HG02970 (cell line): ENCODE results near the gene CEP104.
A peak's percentile ranks its signal among the peaks of the same experiment; 100 is the strongest.

Experiments
- ATAC-seq: cut with Tn5 transposase; IDR thresholded peaks from one replicate; pipeline ENCODE4 v1.9.1; 2021; ENCODE audit warnings: mild to moderate bottlenecking, moderate library complexity, moderate number of reproducible peaks; ENCODE audit not compliant: unreplicated experiment, low FRiP score

CEP104 gene

DNA sequence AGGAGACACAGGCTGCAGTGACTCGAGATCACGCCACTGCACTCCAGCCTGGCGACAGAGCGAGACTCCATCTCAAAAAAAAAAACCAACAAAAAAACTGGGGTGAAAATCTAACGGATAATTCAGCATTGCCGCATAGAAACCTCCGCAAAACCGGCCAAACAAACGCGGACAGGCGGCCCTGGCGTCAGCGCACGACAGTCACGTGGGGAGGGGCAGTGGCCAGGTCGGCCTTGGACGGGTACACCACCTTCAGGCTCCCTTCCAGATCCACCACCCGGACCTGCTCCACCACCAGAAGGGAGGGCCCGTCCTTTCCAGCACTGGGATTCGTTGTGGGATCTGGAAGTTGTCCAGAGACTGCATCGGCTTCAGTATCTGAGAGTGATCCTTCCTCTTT, 76.1 kb downstream of the CEP104 start:
- no peak for ATAC-seq

DNA sequence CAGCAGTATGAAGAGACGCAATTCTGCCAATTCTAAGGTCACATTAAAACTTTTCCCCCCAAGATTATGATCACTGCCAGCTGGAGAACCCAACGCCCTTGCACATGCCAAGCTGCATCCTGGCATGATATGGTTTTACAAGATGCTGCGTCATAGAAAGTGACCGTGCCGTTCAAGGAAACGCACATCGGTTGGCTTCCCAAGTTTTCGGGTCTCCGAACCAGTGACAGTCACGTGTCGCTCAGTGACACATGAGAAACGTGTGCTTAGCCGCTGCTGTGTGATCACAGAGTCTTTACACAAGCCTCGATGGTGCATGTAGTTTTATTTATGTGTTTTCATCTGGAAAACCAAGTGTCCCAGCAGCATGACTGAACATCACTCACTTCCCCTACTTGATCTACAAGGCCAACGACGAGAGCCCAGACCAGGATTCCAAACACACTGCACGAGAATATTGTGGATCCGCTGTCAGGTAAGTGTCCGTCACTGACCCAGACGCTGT, 77.0 kb downstream of the CEP104 start:
- ATAC-seq: no peak

DNA sequence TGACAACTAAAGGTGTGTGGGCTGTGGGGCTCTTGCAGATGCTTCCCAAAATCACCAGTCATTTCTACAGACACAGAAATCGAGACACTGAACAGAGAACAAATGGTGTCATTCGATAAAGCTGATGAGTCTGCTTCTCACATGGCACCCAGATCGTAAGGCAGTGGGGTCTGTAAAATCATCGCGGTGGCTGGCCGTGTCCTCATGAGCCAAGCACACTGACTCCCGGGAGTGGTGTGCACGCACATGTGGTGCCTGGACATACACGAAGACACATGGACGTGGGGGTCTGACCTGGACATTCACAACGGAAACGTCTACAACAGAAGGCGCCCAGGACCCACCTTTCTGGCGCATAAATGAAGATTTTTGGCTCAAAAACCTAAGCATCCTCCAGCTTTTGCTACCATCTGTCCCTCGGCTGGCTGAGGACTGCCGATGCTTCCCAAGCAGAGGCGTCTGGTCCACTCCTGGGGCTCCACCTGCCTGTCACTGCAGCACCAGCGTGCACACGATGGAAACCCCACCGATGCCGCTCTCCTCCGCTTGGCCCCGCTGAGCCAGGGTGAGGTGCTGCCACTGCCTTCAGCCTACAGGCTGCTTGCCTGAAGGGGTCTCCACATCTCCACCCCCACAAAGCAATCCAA, 77.6 kb downstream of the CEP104 start:
- ATAC-seq: no peak

DNA sequence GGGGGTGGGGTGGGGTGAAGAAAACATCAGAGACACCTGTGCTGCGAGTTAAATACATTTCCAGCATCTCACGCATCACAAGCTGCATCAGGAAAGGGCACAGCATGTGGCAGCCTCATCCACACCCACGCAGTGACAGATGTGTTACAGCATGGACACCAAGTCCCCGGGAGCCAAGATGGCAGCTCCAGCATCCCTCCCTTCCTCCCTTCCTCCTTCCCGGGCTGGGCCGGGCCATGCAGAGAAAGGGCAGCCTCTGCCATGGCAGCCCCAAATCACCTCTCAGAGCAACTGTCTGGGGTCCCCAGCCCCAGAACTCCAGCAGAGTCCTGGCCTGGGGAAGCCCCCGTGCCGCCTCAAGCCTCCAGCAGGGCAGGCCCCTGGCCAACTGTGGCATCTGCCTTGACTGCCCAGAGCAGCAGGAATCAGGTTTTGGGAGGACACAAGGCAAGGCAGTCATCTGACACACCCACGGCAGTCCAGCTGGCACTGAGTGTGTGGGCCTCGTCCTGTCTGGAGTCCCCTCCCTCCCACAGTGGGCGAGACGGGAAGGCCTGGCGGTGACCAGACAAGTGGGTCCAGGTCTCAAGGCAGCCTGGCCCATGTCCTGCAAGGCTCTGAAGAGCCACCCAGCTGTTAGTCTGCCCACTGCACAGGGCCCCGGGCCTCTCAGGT, 78.3 kb downstream of the CEP104 start:
- ATAC-seq: no peak

DNA sequence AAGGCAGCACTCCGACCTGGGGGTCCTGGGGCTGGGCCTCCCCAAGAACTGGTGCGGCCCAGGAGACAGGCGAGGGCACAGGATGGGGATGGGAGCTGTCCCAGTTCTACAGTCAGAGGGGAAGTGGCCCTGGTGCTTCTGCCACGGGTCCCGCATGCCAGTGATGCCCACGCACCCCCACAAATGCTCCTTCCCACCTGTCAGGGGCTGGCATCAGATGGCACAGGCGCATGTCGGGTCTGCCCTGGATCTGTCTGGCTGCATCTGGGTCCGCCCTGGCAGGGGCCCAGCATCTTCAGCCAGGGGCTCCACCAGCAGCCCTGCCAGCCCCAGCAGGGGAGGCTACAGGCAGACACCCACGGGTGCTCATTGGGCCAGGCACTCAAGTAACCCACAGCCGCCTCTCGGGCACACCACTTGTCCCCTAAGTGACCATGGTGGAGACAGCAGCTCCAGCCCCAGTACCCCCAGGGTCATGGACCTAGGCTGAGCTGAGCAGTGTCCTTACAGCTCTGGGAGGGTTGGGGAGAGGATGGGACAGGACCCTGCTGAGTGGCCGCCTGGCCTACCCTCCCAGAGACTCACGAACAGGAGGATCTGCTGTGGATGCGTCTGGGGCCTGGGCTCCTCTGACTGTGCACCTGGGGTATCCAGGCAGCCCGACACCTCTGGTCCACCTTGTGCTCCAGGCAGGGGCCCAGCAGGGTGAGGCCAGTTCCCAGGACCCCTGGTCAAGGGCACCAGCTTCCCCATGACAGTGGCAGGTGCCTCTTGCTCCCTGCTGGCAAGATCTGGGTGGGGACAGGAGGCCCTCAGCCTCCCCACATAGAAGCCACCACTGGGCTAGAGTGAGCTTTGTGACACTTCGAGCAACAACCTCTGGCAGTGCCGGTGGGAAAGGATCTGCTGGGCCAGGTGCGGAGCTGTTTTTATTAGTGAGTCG, 79.1 kb downstream of the CEP104 start:
- no peak for ATAC-seq

DNA sequence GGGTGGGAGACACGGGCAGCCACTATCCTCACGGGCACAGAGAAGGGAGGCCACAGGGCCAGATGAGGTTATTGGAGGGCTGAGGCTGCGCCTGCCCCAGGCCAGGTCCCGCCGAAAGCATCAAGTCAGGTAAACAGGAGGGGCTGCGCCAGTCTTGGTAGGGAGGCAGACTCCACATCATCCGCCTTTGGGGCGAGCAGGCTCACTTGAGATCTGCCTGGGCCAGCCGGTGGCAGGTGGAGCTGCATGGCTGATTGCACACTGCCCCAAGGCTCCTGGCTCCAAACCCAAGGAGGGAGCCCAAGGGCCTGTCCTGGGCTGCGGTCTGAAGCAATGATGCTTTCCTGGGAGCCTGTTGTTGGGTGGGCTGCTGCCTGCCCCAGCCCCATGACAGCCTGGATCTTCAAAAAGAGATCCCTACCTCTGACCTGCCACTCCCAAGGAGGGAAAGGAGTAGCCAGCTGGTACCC, 79.9 kb downstream of the CEP104 start:
- ATAC-seq: no peak

DNA sequence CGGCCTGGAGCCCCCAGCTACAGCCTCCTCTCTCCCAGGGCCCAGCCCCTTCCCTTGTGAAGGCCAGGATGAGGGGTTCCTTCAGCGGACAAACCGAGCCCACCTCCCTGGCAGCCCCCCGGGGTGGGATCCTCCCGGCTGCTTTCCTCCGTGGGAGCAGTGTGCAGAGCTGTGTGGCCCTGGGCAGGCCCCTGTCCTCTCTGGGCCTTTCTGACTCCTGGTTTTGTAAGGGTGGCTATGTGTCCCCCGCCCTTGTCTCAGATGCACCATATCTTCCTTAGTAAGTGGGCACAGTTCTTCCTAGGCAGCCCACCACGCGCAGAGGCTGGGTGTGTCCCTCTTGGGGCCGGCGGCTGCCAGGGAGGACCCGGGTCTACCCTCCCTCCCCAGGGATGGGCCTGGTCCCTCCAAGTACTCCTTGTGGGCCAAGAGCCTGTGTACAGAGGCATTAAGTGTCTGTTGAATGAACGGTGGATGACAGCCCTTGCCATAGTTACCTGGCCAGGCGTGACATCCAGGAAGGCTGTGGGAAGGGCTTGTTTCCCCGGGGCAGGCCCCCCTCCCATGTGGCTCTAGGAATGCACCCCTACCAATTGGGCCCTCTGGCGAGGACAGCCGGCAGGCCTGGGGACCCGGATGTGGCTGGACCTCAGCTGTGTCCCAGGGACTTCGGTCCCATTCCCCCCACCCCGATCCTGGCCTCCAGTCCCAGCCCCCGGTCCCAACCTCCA, 80.6 kb downstream of the CEP104 start:
- no peak for ATAC-seq

DNA sequence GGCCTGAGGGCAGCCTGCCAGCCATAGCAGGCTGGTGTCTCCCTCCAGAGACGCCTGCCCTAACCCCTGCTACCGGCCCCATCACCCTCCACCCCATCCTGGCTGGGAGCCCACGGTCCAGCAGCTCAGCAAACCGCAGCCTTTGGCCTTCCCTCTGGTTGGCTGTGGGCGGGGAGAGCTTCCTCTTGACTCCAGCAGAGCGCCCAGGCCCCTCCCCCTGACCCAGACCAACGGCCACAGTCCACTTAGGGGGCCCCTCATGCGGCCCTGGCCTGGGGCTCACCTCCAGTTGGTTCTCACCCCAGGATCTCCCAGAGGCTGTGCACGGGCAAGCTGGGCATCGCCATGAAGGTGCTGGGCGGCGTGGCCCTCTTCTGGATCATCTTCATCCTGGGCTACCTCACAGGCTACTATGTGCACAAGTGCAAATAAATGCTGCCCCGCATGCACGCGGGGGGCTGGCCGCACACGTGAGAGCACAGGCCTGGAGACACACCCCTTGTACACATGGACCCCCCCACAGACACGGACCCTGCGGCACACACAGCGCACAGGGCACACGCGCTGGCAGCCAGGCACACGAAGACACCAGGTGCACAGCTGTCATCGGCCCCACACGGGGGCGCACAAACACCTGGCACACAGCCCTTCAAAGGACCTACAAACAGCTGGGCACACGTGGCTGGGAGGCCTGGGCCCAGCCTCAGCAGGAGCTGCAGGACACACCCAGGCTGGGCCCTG, 81.4 kb downstream of the CEP104 start:
- no peak for ATAC-seq

DNA sequence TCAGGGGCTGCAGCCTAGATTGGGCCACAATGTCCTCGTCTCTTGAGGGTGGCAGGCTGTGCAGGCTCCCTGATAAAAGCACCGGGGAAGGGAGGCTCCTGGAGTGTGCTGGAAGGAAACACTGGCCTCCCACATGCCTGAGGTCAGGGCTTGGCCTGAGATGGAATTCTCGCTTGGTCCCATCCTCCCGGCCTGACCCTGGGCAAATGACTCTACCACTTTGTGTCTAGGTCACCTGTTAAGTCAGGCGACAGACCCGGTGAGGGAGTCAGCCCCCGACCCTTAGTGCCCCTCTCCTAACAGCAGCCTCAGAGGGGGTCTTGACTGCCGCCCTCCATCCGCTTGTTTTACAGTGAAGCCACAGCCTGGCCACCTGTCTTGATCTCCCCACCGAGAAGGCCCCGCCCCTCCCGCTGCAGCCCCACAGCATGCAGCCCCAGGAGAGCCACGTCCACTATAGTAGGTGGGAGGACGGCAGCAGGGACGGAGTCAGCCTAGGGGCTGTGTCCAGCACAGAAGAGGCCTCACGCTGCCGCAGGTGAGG, 82.0 kb downstream of the CEP104 start:
- ATAC-seq: no peak

DNA sequence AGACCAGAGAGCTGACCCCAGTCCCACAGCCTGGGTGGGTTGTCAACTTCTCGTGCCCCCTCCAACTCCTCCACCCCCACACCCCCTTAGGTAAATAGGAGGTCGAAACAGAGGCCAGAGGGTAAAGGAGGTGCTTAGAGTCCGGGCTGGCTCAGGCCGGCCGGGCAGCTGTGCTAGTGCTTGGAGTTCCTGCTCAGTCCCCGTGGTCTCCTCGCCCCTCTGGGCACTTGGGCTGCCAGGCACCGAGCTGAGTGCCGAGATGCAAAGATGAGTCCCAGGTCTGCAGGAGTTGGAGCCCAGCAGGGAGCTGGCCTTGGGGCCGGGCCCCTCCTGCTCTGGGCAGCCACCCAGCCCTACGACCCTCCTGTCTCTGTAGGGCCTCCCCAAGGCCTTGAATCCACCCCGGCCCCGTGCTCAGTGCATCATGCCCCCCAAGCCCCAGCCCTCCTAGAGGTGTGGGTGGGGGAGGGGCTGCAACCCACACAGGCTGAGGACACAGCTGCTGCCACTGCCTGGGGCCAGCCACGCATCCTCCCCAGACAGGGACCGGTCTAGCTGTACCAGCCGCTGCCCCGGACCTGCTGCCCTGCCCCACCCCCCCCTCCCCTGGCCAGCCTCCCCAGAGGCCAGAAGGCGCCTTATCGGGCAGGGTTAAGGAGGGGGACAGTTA, 82.6 kb downstream of the CEP104 start:
- ATAC-seq: no peak

DNA sequence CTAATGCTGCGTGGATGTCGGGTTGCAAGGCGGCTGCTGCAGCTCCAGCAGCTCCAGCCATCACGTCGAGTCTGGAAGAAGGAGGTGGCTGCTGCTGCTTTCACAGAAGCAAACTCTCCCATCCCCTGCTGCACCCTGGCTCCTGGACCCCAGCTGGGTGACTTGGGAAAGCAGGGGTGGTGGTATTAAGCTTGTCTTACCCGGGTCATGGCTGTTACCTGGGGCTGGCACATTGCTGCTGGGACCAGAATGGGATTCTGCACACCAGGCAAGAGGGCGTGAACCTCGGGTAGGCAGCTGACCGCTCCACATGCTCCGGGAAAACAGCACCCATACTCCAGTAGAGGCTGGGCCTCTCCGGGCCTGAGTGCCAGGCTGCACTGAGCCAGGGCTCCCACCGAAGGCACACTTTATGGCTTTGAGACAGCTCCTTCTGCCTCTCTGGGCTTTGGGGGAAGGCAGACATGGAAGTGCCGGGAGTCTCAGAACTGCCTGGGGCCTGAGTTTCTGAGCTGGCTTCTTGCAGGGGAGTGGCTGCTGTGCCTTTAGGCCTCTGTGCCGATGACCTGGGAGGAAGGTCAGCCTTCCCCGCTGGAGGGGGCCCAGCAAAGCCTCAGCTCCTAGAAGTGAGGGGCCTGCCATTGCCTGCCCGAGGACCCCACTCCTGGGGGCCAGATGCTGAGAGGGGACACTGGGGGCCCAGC, 83.3 kb downstream of the CEP104 start:
- ATAC-seq: no peak

DNA sequence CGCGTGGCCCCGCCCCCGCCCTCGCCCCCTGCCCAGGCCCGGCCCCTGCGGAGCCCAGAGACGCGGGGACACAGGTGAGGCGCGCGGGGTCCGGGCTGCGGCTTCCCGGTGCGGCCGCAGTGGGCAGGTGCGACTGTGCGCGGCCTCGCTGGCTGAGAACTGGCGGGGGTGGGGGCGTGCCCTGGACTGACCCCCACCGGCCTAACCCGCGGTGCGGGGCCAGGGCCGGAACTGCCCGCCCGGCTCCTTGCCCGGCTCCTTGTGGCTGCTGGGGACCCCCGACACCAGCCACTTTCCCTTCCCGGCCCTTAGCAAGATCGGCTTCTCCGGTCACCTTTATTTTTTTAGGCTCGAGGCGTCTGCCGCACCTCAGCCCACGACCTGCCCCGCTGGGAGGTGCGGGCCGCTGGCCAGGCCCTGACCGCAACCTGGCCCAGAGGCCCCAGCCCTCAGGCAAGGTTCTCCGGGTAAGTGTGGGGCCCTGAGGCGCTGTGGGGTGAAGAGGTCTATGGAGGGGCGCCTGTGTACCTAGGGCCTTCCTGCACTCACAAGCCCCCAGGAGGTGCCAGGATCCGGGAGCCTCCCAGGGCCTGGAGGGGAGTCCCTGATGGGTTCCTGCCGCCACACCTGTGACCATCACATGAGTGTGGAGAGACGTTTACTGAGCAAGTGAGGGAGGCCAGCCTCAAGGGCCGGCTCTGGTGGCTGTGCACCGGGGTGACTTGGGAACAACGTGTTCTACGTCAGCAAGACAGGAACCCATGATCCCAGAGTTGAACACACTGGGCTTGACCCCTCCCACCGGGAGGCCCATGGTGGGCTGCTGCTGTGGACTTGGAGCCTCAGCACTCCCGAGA, 84.1 kb downstream of the CEP104 start, which contains the start of gene SMIM1:
Gene SMIM1, plus strand, starts transcription at position 35 of the 857 bp plus-strand sequence. CDS start 2,625 bp downstream, outside the sequence.
- peak; percentile 33 for ATAC-seq

DNA sequence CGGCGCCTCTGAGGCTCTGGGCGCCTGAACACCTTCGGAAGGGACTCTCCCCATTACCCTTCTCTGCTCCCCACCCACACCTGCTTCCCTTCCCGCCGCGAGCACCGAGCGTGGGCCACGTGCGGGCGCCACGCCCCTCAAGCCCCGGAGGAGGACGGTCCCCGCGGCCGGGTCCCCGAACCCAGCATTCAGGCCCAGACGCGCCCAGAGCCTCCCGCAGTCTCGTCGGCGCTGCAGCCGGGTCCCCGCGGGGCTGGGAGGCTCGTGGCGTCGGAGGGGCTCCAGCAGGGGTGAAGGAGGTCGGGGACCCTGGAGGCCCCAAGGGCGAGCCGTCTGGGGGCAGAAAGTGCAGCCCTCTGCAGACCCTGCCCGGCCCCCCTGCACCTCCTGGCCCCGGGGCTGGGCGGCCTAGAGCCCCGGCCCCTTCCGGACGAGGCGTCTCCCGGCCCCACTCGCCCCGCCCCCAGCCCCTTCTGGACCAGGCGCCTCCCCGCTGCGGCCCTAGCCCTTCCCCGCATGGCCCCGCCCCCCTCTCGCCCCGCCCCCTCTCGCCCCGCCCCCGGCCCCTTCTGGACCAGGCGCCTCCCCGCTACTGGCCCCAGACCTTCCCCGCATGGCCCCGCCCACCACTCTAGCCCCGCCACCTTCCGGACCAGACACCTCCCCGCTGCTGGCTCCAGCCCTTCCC, 84.8 kb downstream of the CEP104 start:
- ATAC-seq: peak; percentile 66

DNA sequence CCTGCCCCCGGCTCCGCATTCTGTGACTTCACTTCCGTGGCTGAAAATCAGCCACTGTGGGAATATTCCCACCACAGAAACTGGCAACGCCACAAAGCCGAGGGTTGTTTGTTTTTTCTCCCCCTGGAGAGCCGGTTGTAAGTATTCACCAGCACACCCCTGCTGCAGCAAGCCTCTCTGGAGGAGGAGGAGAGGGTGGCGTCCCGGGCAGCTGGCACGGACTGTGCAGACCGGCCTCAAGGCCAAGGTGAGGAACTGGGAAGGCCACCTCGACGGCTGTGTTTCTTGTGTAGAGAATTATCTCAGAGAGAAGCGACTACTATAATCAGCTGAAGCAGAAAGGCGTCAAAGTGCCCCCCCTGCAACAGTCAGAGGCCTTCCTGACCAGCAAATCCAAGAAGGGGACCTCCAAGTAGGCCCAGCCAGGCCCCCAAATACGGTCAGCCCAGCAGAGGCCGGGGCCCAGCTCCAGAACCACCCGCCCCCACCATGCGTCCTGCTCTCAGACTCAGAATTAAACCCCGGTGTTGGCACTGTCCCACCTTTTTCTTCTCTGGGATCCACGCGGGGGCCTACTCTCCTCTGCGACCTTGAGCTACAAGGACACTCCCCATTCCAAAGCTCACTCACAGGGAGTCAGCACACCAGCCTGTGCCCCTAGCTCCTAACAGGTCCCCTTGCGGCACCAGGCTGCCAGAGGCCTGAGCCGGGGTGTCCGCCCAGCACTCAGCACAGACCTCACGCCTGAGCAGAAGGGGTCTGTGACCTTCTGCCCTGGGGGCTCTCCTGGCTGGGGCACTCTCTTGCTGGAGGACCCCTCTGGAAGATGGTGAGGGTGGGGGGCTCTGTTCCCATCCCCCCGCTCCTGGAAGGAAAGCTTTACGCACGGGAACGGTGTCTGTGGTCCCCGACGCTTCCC, 85.6 kb downstream of the CEP104 start:
- ATAC-seq: no peak

DNA sequence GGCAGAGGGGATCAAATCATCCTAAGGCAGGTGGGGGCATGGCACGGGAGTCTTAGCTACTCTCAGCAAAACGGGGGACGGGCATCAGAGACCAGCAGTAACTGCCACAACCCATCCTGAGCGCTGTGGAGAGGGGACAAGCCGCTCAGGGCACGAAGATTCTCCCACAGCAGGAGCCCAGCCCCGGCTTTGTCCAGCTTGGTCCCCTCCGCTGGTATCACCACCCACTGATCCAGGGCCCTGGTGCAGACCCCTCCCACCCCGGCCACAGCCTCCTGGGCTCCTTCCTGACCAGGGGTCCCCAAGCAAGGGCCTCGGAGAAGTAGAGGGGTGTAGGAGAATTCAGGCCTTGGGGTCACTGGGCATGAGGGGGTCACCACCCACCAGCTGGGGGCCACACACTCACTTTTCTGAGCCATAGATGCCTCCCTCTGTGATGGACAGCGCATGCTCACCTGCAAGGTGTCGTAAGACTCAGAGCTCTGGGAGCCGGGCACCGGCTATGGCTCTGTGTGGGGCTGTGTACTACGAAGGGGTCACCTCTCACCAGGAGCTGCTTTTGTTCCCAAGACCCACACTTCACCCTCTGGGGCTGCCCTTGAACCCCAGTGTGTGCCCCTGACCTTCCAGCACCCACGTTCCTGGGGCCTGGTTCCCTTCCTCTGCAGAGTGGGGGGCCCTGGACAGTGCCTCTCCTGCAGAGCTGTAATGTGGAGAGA, 86.8 kb downstream of the CEP104 start:
- no peak for ATAC-seq
